HG03045 (cell line): ENCODE measurements around the gene MTR.
A peak's percentile ranks its signal among the peaks of the same experiment; 100 is the strongest.

ENCODE experiments used
- ATAC-seq: cut with Tn5 transposase; IDR thresholded peaks from one replicate; pipeline ENCODE4 v1.9.1; 2021; ENCODE audit warnings: mild to moderate bottlenecking, moderate library complexity; ENCODE audit not compliant: unreplicated experiment

MTR gene

DNA sequence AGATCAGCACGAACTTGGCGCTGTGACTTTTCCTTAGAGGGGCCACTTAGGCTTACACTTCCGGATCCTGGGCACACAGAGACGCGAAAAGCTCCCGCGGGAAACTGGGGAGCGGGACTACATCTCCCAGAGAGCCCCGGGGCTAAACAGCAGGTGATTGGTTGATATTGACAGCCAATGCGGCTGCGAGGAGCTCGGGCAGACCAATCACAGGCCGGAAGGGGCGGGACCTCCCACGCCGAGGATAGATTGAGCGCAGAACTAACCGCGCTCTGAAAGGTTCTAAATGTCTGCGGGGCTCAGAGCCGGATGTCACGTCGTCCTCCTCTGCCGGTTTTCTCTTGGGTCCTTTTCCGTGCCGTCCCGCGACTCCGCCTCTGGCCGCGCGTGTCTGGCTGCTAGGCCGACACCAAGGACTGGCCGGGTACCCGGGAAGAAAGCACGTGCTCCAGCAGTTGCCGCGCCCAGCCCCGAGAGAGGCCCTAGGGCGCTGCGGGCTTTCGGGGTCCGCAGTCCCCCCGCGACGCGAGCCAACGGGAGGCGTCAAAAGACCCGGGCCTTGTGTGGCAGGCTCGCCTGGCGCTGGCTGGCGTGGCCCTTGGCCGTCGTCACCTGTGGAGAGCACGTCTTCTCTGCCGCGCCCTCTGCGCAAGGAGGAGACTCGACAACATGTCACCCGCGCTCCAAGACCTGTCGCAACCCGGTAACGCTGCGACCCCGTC, at the start of gene MTR:
Gene MTR, plus strand, starts transcription at position 258 of the 722 bp plus-strand sequence. Its CDS starts 412 bp downstream, at position 670.
- ATAC-seq: peak; percentile 99

DNA sequence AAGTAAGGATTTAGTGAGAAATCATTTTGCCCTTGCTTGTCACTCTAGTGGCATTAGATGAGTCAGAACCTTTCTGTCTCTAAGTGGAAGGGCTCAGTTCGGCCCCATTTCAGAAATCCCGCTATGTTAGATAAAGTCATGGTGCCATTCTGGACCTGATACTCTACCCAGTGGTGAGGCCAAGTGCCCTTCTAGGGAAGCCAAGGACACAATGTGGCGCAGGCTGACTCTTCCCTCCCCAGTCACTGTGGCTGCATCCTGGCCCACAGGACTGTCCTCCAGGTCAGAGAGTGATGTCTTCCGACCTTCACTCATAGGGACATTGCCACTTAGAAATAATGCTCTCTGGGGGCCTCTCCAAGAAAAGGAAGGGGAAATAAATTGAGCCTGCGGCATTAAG, 48.3 kb upstream of the MTR start:
- no peak for ATAC-seq

DNA sequence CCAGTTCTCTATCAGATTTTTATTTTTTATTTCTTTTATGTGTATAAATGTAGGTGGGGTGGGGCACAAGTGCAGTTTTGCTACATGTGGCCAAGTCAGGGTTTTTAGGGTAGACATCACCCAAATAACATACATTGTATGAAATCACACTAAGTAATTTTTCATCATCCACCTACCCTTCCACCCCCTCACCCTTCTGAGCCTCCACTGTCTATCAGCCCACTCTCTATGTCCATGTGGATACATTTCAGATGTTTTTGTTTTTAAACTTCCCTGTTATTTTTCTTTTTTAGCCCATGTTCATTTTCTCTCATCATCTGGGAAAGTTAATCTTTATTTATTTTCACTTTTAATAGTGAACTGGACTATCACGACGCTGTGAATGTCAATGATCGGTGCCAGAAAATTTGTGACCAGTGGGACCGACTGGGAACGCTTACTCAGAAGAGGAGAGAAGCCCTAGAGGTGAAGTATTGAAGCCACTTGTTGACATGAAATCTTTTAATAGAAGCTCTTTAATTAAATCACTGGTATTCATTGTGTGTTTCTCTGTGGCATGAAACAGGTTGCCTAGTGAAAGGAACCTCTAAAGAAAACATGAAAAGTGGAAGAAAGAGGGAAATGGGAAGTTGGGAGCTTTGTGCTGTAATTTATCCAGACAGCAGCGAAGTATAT, 47.6 kb upstream of the MTR start:
- ATAC-seq: no peak

DNA sequence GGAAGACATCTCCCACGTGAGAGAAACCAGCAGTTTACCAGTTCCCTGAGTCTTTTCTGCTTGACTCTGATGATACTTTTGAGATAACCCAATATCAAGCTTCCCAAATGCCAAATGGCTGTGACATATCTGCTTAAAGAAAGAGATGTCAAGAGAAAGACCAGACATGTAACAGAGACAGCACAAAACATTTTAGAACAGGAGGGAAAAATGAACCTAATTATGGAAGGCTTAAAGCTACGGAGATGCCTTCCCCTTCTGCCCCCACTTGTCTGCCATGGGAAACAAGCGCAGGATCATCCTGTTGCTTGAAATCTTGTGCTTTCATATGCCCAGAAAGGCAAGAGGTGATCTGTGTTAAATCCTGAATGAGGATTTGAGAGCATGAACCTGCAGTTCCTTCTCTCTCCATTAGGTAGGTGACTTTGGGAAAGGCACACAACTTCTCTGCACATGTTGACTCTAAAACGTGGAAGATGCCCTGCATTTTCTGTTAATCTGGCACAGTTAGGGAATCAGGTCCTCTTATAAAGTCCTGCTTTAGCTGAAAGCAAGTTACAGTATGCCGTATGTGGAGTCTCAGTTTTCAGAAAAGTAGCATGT, 46.7 kb upstream of the MTR start:
- no peak for ATAC-seq

DNA sequence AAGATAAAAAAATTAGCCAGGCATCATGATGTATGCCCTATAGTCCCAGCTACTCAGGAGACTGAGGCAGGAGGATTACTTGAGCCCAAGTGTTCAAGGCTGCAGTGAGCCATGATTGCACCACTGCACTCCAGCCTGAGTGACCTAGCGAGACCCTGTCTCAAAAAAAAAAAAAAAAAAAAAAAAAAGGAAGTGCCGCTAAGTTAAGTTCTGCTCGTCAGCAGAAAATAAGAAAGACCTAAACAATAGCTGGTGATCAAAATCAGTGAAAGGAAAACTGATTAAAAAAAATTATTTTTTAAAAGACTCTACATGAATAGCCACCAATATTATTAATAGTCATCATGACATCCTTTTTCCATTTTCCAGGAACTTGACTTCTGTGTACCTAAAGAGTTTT, 44.2 kb upstream of the MTR start:
- no peak for ATAC-seq

GRCh38 chr1:236751385-236751784, 43.7 kb upstream of the MTR start:
- ATAC-seq: no peak

GRCh38 chr1:236751935-236752334, 43.2 kb upstream of the MTR start:
- no peak for ATAC-seq

- ATAC-seq: no peak
Measured at GRCh38 chr1:236753516-236753915, 41.6 kb upstream of the MTR start.

DNA sequence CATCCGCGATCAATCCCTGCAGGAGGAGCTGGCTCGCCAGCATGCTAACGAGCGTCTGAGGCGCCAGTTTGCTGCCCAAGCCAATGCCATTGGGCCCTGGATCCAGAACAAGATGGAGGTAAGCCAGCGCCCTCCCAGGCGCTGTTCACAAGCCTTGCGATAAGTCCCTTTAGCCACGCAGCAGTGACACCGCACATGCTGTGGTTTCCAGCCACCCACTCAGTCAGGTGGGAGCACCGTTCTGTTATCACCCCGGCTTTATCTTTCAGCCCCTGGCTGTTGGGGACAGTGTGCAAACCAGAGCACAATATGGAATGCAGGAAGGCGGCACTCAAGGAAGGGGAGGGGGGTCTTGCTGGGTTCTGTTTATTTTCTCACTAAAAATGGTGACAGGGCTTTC, 41.1 kb upstream of the MTR start:
- no peak for ATAC-seq

DNA sequence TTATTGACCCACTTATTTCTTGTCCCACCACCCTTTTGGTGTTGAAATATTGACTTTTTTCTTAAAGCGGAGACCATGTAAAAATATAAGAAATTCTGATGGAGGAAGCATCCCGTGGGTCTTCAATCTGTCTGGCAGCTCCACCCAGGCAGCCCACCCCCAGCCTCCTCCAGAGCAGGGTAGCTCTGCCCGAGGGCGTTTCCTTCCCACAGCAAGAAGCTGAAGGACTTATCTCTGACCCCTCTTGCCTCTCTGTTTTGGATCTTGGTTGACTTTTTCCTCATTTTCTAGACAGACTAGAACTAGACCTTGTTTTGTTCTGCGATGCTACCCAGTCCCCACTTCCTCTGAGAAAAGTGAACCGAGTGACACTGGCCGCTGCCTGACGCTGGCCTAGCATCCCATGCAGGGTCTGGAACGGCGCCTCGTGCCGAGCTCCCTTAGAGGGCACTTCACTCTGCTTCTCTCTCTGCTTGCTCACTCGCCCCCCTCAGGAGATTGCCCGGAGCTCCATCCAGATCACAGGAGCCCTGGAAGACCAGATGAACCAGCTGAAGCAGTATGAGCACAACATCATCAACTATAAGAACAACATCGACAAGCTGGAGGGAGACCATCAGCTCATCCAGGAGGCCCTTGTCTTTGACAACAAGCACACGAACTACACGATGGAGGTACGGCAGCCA, 40.4 kb upstream of the MTR start:
- ATAC-seq: no peak

DNA sequence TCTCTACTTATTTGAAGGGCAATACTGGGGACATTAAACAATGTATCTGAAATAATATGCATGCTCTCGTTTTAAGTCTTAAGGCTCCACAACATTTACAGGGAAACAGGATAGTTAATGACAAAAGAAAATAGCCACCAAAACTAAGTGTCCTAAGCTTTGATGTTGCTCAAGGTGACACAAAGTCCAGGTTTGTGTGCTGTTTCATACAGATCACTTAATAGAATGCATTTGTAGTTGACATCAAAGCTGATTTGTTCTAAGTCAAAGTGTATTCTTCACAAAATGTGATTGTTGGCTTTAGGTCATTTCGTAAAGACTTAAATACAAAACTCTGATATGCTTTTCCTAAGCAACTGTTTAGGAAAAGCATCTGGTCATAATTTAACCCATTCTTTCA, 37.5 kb upstream of the MTR start:
- ATAC-seq: no peak

DNA sequence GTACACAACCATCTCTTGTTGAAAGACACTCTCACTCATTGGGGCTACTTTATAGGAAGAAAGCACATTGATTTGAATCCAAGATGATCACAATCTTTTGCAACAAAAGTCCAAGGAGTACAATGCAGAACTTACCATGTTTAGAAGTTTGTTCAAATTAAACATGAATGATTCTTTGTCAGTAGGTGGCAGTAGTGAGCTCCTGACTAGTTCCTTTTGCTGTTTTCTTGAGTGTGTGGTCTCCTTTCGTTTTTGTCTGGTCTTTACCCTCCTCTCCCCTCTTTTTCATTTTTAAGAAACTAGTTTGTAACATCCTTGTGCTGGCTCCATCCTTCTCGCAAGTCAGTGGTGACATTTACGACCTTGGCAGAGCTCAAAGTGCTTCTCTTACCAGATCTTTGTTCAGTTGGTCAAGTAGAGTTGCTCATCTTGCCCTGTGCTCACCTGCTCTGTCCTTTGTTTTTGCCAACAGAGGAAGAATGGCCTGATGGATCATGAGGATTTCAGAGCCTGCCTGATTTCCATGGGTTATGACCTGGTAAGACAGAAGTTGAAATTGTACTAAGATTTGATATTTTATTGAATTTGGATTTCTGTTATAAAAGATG, 35.7 kb upstream of the MTR start:
- no peak for ATAC-seq

DNA sequence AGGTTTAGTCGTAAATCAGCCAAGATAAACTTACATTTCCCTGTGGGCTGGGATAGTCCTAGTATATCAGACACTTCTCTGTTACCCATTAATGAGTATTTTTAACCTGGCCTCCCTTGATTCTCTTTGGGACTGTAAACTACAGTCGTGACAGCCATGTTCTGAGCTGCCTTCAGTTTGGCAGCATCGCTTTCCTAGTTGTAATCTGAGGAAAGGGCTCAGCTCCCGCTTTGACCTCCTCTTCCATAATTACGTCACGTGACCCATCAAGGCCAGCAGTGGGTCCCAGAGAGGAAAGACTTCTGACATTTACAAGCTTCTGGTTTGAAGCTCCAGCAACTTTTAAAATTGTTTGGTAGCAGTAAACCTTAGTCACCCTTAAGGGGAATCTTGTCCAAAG, 34.6 kb upstream of the MTR start:
- no peak for ATAC-seq

- ATAC-seq: no peak
Measured at GRCh38 chr1:236760986-236761385, 34.1 kb upstream of the MTR start.

- ATAC-seq: no peak
Measured at GRCh38 chr1:236761397-236762132, 33.5 kb upstream of the MTR start.

- ATAC-seq: no peak
Measured at GRCh38 chr1:236762410-236762809, 32.7 kb upstream of the MTR start.

DNA sequence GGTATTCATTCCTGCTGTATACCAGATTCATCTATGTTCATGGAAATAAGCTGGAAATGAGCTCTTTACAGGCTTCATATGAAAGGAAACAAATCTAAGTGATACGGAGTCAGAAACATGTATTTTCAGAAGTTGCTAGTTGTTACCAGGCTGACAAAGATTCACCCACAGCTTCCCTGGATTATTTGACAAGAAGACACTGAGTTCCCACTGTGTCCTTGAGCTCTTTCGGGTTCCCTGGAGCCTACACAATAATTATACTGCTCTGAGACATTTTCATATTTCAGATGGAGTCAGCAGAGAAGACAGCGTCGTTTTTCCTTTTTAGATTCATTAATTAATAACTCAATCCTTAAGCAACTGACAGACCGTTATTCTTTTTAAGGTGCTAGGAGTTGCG, 29.3 kb upstream of the MTR start:
- ATAC-seq: no peak

GRCh38 chr1:236766506-236766905, 28.6 kb upstream of the MTR start:
- no peak for ATAC-seq

- no peak for ATAC-seq
Measured at GRCh38 chr1:236767276-236767675, 27.8 kb upstream of the MTR start.

DNA sequence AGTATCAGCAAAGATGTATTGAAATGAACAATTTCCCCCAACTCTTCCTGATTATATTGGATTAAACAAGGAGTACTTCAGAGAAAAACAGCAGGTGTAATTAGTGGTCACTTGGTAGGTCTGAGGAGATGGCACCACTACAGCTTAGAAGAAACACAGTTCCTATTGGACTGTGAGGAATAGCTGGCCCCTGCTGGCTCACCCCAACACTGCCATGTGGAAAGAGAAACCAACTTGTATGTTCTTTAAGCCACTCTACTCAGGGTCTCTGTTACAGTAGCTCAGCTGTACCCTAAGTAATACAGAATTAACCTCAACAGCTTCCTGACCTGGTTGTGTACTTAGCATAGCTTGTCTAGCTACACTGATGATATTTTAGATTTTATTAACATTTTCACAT, 26.5 kb upstream of the MTR start:
- no peak for ATAC-seq

DNA sequence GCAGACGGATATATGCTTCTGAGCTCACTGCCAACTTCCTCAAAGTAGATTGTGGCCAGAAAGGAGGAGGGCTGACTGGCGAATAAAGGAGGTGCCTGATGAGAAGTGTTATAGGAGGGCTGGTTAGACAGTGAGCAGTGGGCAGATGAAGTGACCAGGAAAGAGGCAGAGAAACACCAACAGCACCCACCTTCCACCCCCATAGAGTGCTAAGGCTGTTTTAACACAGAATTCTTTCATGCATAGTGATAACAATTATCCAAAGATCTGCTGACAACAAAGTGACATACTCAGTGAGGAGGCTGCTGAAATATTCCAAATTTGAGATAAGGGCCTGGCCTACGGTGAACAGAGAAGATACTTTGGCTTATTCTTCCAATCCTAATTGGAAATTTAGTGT, 21.2 kb upstream of the MTR start:
- ATAC-seq: no peak
